Measurements from ENCODE around the gene AVPR2. TPM values are rescaled to one million over a fixed set of nuclear protein-coding genes. Genes with fewer than 3 reads are reported as not detected.

Gene AVPR2
- total and polyA plus RNA-seq, 9 of the 15 experiments (the other 6 are each of a cell fraction or from before 2014, with no cell fraction given) = not detected

DNA sequence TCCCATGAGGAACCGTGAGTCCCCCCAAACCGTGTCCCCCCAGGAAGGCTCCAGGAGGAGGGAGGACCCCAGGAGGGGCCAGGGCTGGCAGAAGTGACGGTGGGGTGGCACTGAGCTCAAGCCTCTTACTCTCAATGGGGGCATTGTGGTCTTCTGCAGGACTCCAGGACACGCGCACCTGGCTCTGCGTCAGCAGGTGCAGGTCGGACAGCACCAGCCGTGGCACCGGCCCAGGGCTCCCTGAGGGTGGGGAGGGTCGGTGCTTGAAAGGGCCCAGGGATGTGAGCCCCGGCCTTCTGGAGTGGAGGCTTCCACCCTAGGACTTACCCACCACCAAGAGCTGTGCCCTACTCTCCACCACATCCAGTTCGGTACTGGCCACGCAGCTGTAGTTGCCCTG is 36.8 kb upstream of the AVPR2 start (continued):
- no peak for TF ChIP-seq RBM34 (IDR thresholded peaks at IDR 0.05; ENCODE audit: borderline replicate concordance, insufficient read depth, low read length)
- TF ChIP-seq, protein P1, sequence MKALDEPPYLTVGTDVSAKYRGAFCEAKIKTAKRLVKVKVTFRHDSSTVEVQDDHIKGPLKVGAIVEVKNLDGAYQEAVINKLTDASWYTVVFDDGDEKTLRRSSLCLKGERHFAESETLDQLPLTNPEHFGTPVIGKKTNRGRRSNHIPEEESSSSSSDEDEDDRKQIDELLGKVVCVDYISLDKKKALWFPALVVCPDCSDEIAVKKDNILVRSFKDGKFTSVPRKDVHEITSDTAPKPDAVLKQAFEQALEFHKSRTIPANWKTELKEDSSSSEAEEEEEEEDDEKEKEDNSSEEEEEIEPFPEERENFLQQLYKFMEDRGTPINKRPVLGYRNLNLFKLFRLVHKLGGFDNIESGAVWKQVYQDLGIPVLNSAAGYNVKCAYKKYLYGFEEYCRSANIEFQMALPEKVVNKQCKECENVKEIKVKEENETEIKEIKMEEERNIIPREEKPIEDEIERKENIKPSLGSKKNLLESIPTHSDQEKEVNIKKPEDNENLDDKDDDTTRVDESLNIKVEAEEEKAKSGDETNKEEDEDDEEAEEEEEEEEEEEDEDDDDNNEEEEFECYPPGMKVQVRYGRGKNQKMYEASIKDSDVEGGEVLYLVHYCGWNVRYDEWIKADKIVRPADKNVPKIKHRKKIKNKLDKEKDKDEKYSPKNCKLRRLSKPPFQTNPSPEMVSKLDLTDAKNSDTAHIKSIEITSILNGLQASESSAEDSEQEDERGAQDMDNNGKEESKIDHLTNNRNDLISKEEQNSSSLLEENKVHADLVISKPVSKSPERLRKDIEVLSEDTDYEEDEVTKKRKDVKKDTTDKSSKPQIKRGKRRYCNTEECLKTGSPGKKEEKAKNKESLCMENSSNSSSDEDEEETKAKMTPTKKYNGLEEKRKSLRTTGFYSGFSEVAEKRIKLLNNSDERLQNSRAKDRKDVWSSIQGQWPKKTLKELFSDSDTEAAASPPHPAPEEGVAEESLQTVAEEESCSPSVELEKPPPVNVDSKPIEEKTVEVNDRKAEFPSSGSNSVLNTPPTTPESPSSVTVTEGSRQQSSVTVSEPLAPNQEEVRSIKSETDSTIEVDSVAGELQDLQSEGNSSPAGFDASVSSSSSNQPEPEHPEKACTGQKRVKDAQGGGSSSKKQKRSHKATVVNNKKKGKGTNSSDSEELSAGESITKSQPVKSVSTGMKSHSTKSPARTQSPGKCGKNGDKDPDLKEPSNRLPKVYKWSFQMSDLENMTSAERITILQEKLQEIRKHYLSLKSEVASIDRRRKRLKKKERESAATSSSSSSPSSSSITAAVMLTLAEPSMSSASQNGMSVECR (CRISPR knock-in tag; IDR thresholded peaks at IDR 0.05) = no peak
- TF ChIP-seq SMC3 (conservative IDR thresholded peaks at IDR 0.05; ENCODE audit: insufficient read depth, low read depth, low read length) = no peak
- no peak for TF ChIP-seq ZNF197 (CRISPR knock-in tag; IDR thresholded peaks at IDR 0.05; ENCODE audit: low read depth)
- no peak for TF ChIP-seq ZNF224 (CRISPR knock-in tag; IDR thresholded peaks at IDR 0.05)
- TF ChIP-seq CCAR2 (IDR thresholded peaks at IDR 0.05; ENCODE audit: low read depth, low read length) = no peak
- no peak for TF ChIP-seq PURB (CRISPR knock-in tag; IDR thresholded peaks at IDR 0.05; ENCODE audit: low read depth)

Data from K562 (cell line).